Caco-2 (cell line): Measurements from ENCODE around the gene FGF19. TPM values are rescaled to one million over a fixed set of nuclear protein-coding genes. Genes with fewer than 3 reads are reported as not detected.

Experiments used
- BruUV-seq: library from RNA; stranded (reverse); fragments of 400-500 nt; replicated peaks from 2 replicates; lab custom pipeline; 2021; lab: Mats Ljungman, UMichigan
- CTCF ChIA-PET: fragments of 300-600 bp; sonication (Branson Sonifier 250); formaldehyde crosslinking; loops from one replicate; lab custom pipeline; 2022; ENCODE audit warnings: antibody characterized with exemption; lab: Charles Lee
- POLR2A ChIA-PET: fragments of 300-600 bp; sonication (Branson Sonifier 250); formaldehyde crosslinking; loops from one replicate; lab custom pipeline; 2022; ENCODE audit warnings: antibody characterized with exemption; lab: Charles Lee
- DNase-seq, 2 experiments: peaks; one replicate each; pipeline versions ENCODE4 v3.0.0 to v3.0.0-alpha.2; 2020 to 2022
- H3K27me3 ChIP-seq: replicated peaks from 2 replicates; pipeline ENCODE4 v1.6.0; 2011; ENCODE audit warnings: low read length; ENCODE audit not compliant: control insufficient read depth, insufficient read depth
- H3K36me3 ChIP-seq: 2 replicates; pipeline ENCODE4 v1.5.1; 2011; ENCODE audit warnings: low read length; ENCODE audit not compliant: control insufficient read depth, insufficient read depth
- H3K4me1 ChIP-seq: fragments of 250-450 bp; sonication (Bioruptor Pico); 2 replicates; pipeline ENCODE4 v1.5.1; 2020; ENCODE audit warnings: mild to moderate bottlenecking
- H3K4me3 ChIP-seq: 2 replicates; pipeline ENCODE4 v1.5.1; 2011; ENCODE audit warnings: low read depth, mild to moderate bottlenecking, control low read depth, low read length
- H3K9me3 ChIP-seq: fragments of 250-450 bp; sonication (Bioruptor Pico); 2 replicates; pipeline ENCODE4 v1.5.1; 2020; ENCODE audit warnings: mild to moderate bottlenecking, moderate library complexity
- H3K27ac Mint-ChIP-seq: one replicate; pipeline ENCODE4 v1.8.0; 2022; ENCODE audit warnings: mixed read lengths; ENCODE audit not compliant: unreplicated experiment
- H3K27me3 Mint-ChIP-seq: one replicate; pipeline ENCODE4 v1.8.0; 2022; ENCODE audit warnings: mixed read lengths; ENCODE audit not compliant: insufficient read depth, unreplicated experiment
- H3K36me3 Mint-ChIP-seq: one replicate; pipeline ENCODE4 v1.8.0; 2022; ENCODE audit warnings: mild to moderate bottlenecking, mixed read lengths; ENCODE audit not compliant: insufficient read depth, unreplicated experiment
- H3K4me1 Mint-ChIP-seq: one replicate; pipeline ENCODE4 v1.8.0; 2022; ENCODE audit warnings: low read depth, mixed read lengths; ENCODE audit not compliant: unreplicated experiment
- H3K4me3 Mint-ChIP-seq: one replicate; pipeline ENCODE4 v1.8.0; 2022; ENCODE audit warnings: mild to moderate bottlenecking, moderate library complexity, mixed read lengths; ENCODE audit not compliant: unreplicated experiment
- H3K9me3 Mint-ChIP-seq: one replicate; pipeline ENCODE4 v1.8.0; 2022; ENCODE audit warnings: mixed read lengths; ENCODE audit not compliant: unreplicated experiment
- CTCF ChIP-seq, 2 experiments: fragments of 200-600 bp in 1 of 2; IDR thresholded peaks; 1 replicate in 1 of 2; 2 replicates in 1 of 2; pipeline versions ENCODE4 v1.5.1 to v1.8.0; 2011 to 2022; ENCODE audit warnings: antibody characterized with exemption in 1 of 2, control low read depth in 1 of 2, inconsistent platforms in 1 of 2, low read depth in 1 of 2, low read length in 1 of 2, mild to moderate bottlenecking in 1 of 2, moderate library complexity in 1 of 2; ENCODE audit not compliant: insufficient read depth in 1 of 2, severe bottlenecking in 1 of 2, unreplicated experiment in 1 of 2
- intact Hi-C: fragments of 100-400 bp; cut with micrococcal nuclease; formaldehyde crosslinking; loops from one replicate; pipeline ENCODE4 v1.10.0; 2022; ENCODE audit not compliant: unreplicated experiment
- total RNA-seq: library from RNA; stranded (reverse); gene quantifications from 2 replicates; pipeline ENCODE4 v1.2.3, GENCODE V29; 2022

The FGF19 gene
- total RNA-seq, 1 experiment from 2014 or later: 1.7 TPM

- H3K4me3 Mint-ChIP-seq: no peak overlapping the region
- H3K27me3 ChIP-seq: no peaks in the 10 kb centered on the region
- no TSS peak for BruUV-seq
- DNase-seq: peak in 1 of 2 experiments; percentile 36
- H3K4me1 Mint-ChIP-seq: peaks cover 15% of the 10 kb centered on the region
- peaks cover 9% of the 10 kb centered on the region for H3K4me1 ChIP-seq
- CTCF ChIA-PET: interaction anchor here (0.5 kb wide), 1 partner anchor 33 kb away, joined by 3 read pairs; no protein-coding TSS in a partner anchor
- H3K36me3 Mint-ChIP-seq: peaks cover 61% of the 10 kb centered on the region
- TF ChIP-seq CTCF (IDR thresholded peaks at IDR 0.05; ENCODE audit: insufficient read depth in 1 of 2, low read depth in 1 of 2, low read length in 1 of 2, severe bottlenecking in 1 of 2, unreplicated experiment in 1 of 2): no peak
- intact Hi-C loops: no loop called here
- H3K4me3 ChIP-seq: no peak overlapping the region
- no peak overlapping the region for H3K27ac Mint-ChIP-seq
- no peaks in the 10 kb centered on the region for H3K27me3 Mint-ChIP-seq
- POLR2A ChIA-PET: no interaction called here
- H3K9me3 ChIP-seq: no peaks in the 10 kb centered on the region
- peaks cover 7% of the 10 kb centered on the region for H3K36me3 ChIP-seq
- no peaks in the 10 kb centered on the region for H3K9me3 Mint-ChIP-seq
Observed at GRCh38 chr11:69664103-69664775, 39.6 kb downstream of the FGF19 start.

- no TSS peak for BruUV-seq
- H3K27me3 Mint-ChIP-seq: no peaks in the 10 kb centered on the region
- POLR2A ChIA-PET: no interaction called here
Observed at GRCh38 chr11:69663326-69663725, 40.5 kb downstream of the FGF19 start.

GRCh38 chr11:69662806-69663205 lies 41.0 kb downstream of the FGF19 start:
- ChIA-PET CTCF (interaction anchor here (0.5 to 1.6 kb wide), 3 partner anchors 12 to 557 kb away, joined by 3 to 8 read pairs (median 4); partner anchors contain the start of gene LTO1), POLR2A (no interaction called here)
- Mint-ChIP-seq H3K27me3 (no peaks in the 10 kb centered on the region), H3K4me3 (no peak overlapping the region), H3K9me3 (no peaks in the 10 kb centered on the region), H3K36me3 (peaks cover 55% of the 10 kb centered on the region), H3K27ac (no peak overlapping the region), H3K4me1 (peaks cover 13% of the 10 kb centered on the region)
- Histone ChIP-seq H3K36me3 (peaks cover 6% of the 10 kb centered on the region; the same call in 1 of the 2 replicates), H3K27me3 (no peaks in the 10 kb centered on the region), H3K4me1 (peaks cover 17% of the 10 kb centered on the region), H3K9me3 (no peaks in the 10 kb centered on the region), H3K4me3 (no peak overlapping the region)
- peak in 1 of 2 experiments; percentile 36 for DNase-seq
- intact Hi-C loops: no loop called here
- no peak for TF ChIP-seq CTCF (IDR thresholded peaks at IDR 0.05; ENCODE audit: insufficient read depth in 1 of 2, low read depth in 1 of 2, low read length in 1 of 2, severe bottlenecking in 1 of 2, unreplicated experiment in 1 of 2)
- BruUV-seq: no TSS peak

More at GRCh38 chr11:69663326-69663725, 40.5 kb downstream of the FGF19 start:
- DNase-seq: peak in 1 of 2 experiments; percentile 28
- H3K4me3 ChIP-seq: no peak overlapping the region
- Mint-ChIP-seq H3K4me1 (peaks cover 14% of the 10 kb centered on the region), H3K36me3 (peaks cover 55% of the 10 kb centered on the region), H3K9me3 (no peaks in the 10 kb centered on the region), H3K27ac (no peak overlapping the region), H3K4me3 (no peak overlapping the region)
- no peaks in the 10 kb centered on the region for H3K9me3 ChIP-seq
- intact Hi-C loops: no loop called here
- H3K4me1 ChIP-seq: peaks cover 17% of the 10 kb centered on the region
- CTCF ChIA-PET: no interaction called here
- TF ChIP-seq CTCF (IDR thresholded peaks at IDR 0.05; ENCODE audit: insufficient read depth in 1 of 2, low read depth in 1 of 2, low read length in 1 of 2, severe bottlenecking in 1 of 2, unreplicated experiment in 1 of 2): no peak
- no peaks in the 10 kb centered on the region for H3K27me3 ChIP-seq
- H3K36me3 ChIP-seq: peaks cover 6% of the 10 kb centered on the region; the same call in 1 of the 2 replicates
